Breast epithelium (tissue), 3 donors: ENCODE measurements around the gene C17orf107.

Experiments
- POLR2A ChIP-seq: fragments of 450-650 bp; IDR thresholded peaks from one replicate; pipeline ENCODE4 v1.6.1; 2016; ENCODE audit warnings: antibody characterized with exemption, mild to moderate bottlenecking, moderate library complexity
- TF ChIP-seq, protein P1 (sequence below), 3 donors: fragments of 450-650 bp; IDR thresholded peaks; one replicate each; pipeline ENCODE4 v1.5.1; 2016 to 2017; ENCODE audit warnings: antibody characterized with exemption in 3 of 3, mild to moderate bottlenecking in 3 of 3, moderate library complexity in 3 of 3

DNA sequence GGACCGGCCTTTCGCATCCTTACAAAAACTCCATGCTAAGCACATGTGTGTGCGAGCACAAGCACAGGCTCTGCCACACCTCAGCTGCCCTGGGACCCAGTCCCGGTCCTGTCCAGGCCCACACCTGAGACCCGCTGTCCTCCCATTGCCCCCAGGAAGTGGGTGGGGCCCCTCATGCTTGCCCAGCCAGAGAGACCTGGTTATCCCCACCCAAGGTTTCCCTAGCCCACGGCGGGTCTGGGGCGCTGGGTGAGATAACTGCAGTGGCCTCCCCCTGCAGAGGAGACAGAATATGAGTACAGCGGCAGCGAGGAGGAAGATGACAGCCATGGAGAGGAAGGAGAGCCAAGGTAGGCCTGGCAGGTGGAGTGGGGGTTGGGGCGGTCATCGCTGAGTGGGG lies 12.5 kb upstream of the C17orf107 start:
- TF ChIP-seq, protein P1, sequence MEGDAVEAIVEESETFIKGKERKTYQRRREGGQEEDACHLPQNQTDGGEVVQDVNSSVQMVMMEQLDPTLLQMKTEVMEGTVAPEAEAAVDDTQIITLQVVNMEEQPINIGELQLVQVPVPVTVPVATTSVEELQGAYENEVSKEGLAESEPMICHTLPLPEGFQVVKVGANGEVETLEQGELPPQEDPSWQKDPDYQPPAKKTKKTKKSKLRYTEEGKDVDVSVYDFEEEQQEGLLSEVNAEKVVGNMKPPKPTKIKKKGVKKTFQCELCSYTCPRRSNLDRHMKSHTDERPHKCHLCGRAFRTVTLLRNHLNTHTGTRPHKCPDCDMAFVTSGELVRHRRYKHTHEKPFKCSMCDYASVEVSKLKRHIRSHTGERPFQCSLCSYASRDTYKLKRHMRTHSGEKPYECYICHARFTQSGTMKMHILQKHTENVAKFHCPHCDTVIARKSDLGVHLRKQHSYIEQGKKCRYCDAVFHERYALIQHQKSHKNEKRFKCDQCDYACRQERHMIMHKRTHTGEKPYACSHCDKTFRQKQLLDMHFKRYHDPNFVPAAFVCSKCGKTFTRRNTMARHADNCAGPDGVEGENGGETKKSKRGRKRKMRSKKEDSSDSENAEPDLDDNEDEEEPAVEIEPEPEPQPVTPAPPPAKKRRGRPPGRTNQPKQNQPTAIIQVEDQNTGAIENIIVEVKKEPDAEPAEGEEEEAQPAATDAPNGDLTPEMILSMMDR (IDR thresholded peaks at IDR 0.05) = no peak
- no peak for TF ChIP-seq POLR2A
